HFFc6 (cell line): ENCODE measurements around the gene RFLNA. TPM values are rescaled to one million over a fixed set of nuclear protein-coding genes. Genes with fewer than 3 reads are reported as not detected.

Experiments used
- DNase-seq: peaks from one replicate; pipeline ENCODE4 v3.0.0-alpha.2; 2018
- H3K27ac Mint-ChIP-seq: 2 replicates; pipeline ENCODE4 v1.8.0; 2020; ENCODE audit warnings: mild to moderate bottlenecking, mixed read lengths
- H3K27me3 Mint-ChIP-seq: 2 replicates; pipeline ENCODE4 v1.8.0; 2021; ENCODE audit warnings: mild to moderate bottlenecking, moderate library complexity, mixed read lengths; ENCODE audit not compliant: insufficient read depth
- H3K36me3 Mint-ChIP-seq: 2 replicates; pipeline ENCODE4 v1.8.0; 2021; ENCODE audit warnings: low read depth, mixed read lengths
- H3K4me1 Mint-ChIP-seq: 2 replicates; pipeline ENCODE4 v1.8.0; 2020; ENCODE audit warnings: low read depth, mixed read lengths
- H3K4me3 Mint-ChIP-seq: 2 replicates; pipeline ENCODE4 v1.8.0; 2020; ENCODE audit warnings: mild to moderate bottlenecking, moderate library complexity, mixed read lengths
- H3K9me3 Mint-ChIP-seq: 2 replicates; pipeline ENCODE4 v1.8.0; 2020; ENCODE audit warnings: mild to moderate bottlenecking, mixed read lengths
- total RNA-seq, 6 experiments: library from RNA; stranded (reverse); fragmentation: NEBNext Ultra II Directional; extraction: Animal tissue kit (Norgen Biotek cat#: 25700); gene quantifications; 2 replicates in 1 of 6; 3 replicates in 5 of 6; pipeline ENCODE4 v1.2.3, GENCODE V29; 2021
- TF ChIP-seq, protein P1 (sequence below): fragments of 200-600 bp; sonication (generic); IDR thresholded peaks from 2 replicates; pipeline ENCODE4 v1.5.0; 2021; ENCODE audit warnings: antibody characterized with exemption, mild to moderate bottlenecking

The RFLNA gene
- total RNA-seq, 6 experiments from 2014 or later, result not detected

GRCh38 chr12:124309744-124310143 is 14.9 kb downstream of the RFLNA start:
- Mint-ChIP-seq H3K4me3 (no peak overlapping the region), H3K36me3 (no peaks in the 10 kb centered on the region), H3K27me3 (peaks cover 43% of the 10 kb centered on the region), H3K4me1 (no peaks in the 10 kb centered on the region), H3K9me3 (no peaks in the 10 kb centered on the region), H3K27ac (no peak overlapping the region)
- TF ChIP-seq, protein P1, sequence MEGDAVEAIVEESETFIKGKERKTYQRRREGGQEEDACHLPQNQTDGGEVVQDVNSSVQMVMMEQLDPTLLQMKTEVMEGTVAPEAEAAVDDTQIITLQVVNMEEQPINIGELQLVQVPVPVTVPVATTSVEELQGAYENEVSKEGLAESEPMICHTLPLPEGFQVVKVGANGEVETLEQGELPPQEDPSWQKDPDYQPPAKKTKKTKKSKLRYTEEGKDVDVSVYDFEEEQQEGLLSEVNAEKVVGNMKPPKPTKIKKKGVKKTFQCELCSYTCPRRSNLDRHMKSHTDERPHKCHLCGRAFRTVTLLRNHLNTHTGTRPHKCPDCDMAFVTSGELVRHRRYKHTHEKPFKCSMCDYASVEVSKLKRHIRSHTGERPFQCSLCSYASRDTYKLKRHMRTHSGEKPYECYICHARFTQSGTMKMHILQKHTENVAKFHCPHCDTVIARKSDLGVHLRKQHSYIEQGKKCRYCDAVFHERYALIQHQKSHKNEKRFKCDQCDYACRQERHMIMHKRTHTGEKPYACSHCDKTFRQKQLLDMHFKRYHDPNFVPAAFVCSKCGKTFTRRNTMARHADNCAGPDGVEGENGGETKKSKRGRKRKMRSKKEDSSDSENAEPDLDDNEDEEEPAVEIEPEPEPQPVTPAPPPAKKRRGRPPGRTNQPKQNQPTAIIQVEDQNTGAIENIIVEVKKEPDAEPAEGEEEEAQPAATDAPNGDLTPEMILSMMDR, result no peak
- DNase-seq, result no peak

- Mint-ChIP-seq H3K36me3 (no peaks in the 10 kb centered on the region), H3K4me1 (no peaks in the 10 kb centered on the region), H3K4me3 (no peak overlapping the region), H3K27me3 (peaks cover 39% of the 10 kb centered on the region), H3K27ac (no peak overlapping the region), H3K9me3 (no peaks in the 10 kb centered on the region)
- TF ChIP-seq, protein P1, result no peak
- DNase-seq, result no peak
Measured at GRCh38 chr12:124310178-124310577, 15.3 kb downstream of the RFLNA start.

DNA sequence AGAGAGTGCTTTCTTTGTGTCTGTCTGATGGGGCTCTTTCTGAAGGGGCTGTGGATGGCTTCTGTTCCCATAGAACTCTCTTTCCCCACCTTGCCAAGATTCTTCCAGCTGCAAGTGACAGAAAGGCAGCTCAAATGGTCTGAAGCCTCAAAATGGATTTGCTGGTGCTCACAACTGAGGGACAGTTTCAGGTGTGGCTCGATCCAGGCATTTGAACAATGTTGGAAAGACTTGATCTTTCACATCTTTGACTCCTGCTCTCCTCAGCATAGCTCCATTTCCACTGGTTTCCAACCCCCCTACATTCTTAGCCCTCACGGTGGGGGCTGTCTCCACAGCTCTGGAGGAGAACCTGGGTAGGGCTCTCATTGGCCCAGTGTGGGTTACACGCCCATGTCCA is 15.9 kb downstream of the RFLNA start:
- Mint-ChIP-seq H3K4me1 (no peaks in the 10 kb centered on the region), H3K36me3 (no peaks in the 10 kb centered on the region), H3K4me3 (no peak overlapping the region), H3K27ac (no peak overlapping the region), H3K9me3 (no peaks in the 10 kb centered on the region), H3K27me3 (peaks cover 37% of the 10 kb centered on the region)
- no peak for DNase-seq
- TF ChIP-seq, protein P1, result no peak

- peaks cover 3% of the 10 kb centered on the region; the same call in 1 of the 2 replicates for H3K4me1 Mint-ChIP-seq
- peaks cover 35% of the 10 kb centered on the region for H3K27me3 Mint-ChIP-seq
- no peaks in the 10 kb centered on the region for H3K36me3 Mint-ChIP-seq
- TF ChIP-seq, protein P1, result no peak
- H3K27ac Mint-ChIP-seq, result no peak overlapping the region
- no peak for DNase-seq
- H3K4me3 Mint-ChIP-seq, result no peak overlapping the region
- no peaks in the 10 kb centered on the region for H3K9me3 Mint-ChIP-seq
Measured at GRCh38 chr12:124311292-124312109, 16.6 kb downstream of the RFLNA start.

- Mint-ChIP-seq H3K27me3 (peaks cover 37% of the 10 kb centered on the region), H3K4me1 (peaks cover 5% of the 10 kb centered on the region; the same call in 1 of the 2 replicates), H3K4me3 (no peak overlapping the region), H3K36me3 (no peaks in the 10 kb centered on the region), H3K9me3 (no peaks in the 10 kb centered on the region), H3K27ac (no peak overlapping the region)
- TF ChIP-seq, protein P1, result no peak
- DNase-seq, result no peak
Measured at GRCh38 chr12:124312601-124313000, 17.7 kb downstream of the RFLNA start.
